Body of pancreas (tissue), 4 donors: ENCODE results near the gene LRIG1. TPM values are rescaled to one million over a fixed set of nuclear protein-coding genes. Genes with fewer than 3 reads are reported as not detected.

Experiments used
- ATAC-seq: fragments of 150-250 bp; one replicate; pipeline ENCODE4 v1.9.1; 2016
- DNase-seq, 4 donors: peaks; one replicate each; pipeline ENCODE4 v3.0.0-alpha.2; 2019
- H3K27ac ChIP-seq, 4 donors: fragments of 200-600 bp; sonication (generic); 1 replicate in 3 of 4; 2 replicates in 1 of 4; pipeline versions ENCODE4 v1.5.1 to v1.6.1; 2016 to 2019; ENCODE audit warnings: mild to moderate bottlenecking in 1 of 4, mixed read lengths in 1 of 4, moderate library complexity in 1 of 4
- H3K27me3 ChIP-seq, 2 donors: fragments of 200-600 bp; sonication (generic); one replicate each; pipeline ENCODE4 v1.6.0; 2016; ENCODE audit warnings: mild to moderate bottlenecking in 1 of 2
- H3K36me3 ChIP-seq, 2 donors: fragments of 200-600 bp; sonication (generic); replicated peaks in 1 of 2; 2 replicates each; pipeline ENCODE4 v1.5.1; 2016; ENCODE audit warnings: low read depth in 2 of 2; ENCODE audit not compliant: insufficient read depth in 1 of 2
- H3K4me1 ChIP-seq: fragments of 200-600 bp; sonication (generic); one replicate; pipeline ENCODE4 v1.6.0; 2016
- H3K4me3 ChIP-seq, 2 donors: fragments of 200-600 bp; sonication (generic); 1 replicate in 1 of 2; 2 replicates in 1 of 2; pipeline ENCODE4 v1.5.1; 2016 to 2019
- H3K9me3 ChIP-seq, 3 donors: fragments of 200-600 bp; sonication (generic); 1 replicate in 2 of 3; 2 replicates in 1 of 3; pipeline ENCODE4 v1.5.1; 2016
- CTCF ChIP-seq, 7 experiments: fragments of 450-650 bp in 4 of 7; fragments of 200-600 bp in 3 of 7; sonication (generic) in 3 of 7; IDR thresholded peaks; one replicate each; pipeline ENCODE4 v1.5.1; 2016 to 2019; ENCODE audit warnings: antibody characterized with exemption in 7 of 7
- POLR2A ChIP-seq, 3 donors: fragments of 450-650 bp; IDR thresholded peaks; one replicate each; pipeline ENCODE4 v1.6.1; 2016; ENCODE audit warnings: antibody characterized with exemption in 3 of 3, mild to moderate bottlenecking in 2 of 3
- WGBS, 2 donors: methylation state at CpG; one replicate each; pipeline ENCODE4 v1.1.5; 2017; 5-methylcytosine and 5-hydroxymethylcytosine counted together
- intact Hi-C: fragments of 100-400 bp; cut with DNase I; formaldehyde crosslinking; loops from one replicate; pipeline ENCODE4 v1.15.1; 2023
- total RNA-seq, 2 donors: library from RNA; depleted of rRNA; stranded (reverse); fragments of >200 nt; gene quantifications; one replicate each; pipeline ENCODE4 v1.1.0, GENCODE V29; 2016

The LRIG1 gene
- total RNA-seq, 2 donors from 2014 or later: 111 to 114 TPM

DNA sequence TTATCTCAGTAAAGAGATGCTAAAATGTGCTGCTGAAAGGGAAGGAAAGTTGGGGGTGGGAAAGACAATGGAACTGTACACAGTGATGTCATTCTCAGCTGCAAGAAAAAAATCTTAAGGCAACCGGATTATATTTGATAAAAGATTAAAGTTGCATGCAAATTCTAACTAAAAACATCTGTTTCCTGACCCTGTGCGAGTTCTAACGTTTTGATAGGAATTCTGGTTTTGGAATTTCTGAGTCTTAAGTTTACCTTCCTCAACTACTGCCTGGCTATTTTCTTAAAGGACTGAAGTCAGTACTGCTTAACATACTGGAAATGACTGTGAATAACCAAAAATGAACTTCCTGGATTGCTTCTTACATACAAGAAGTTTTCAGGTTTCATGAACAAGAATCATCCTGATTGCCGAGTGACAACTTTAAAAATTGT lies 164.5 kb downstream of the LRIG1 start:
- no peak overlapping the region for H3K4me3 ChIP-seq
- H3K27me3 ChIP-seq: no peaks in the 10 kb centered on the region
- intact Hi-C loops: no loop called here
- TF ChIP-seq CTCF (IDR thresholded peaks at IDR 0.05) (no peak), POLR2A (IDR thresholded peaks at IDR 0.05) (no peak)
- H3K36me3 ChIP-seq: no peaks in the 10 kb centered on the region
- ATAC-seq: no peak
- WGBS, 2 donors: 27 to 29% methylated on average over 4 of the region's 4 CpGs
- DNase-seq: no peak
- no peaks in the 10 kb centered on the region for H3K9me3 ChIP-seq
- H3K4me1 ChIP-seq: peaks cover 5% of the 10 kb centered on the region
- H3K27ac ChIP-seq: no peak overlapping the region

- H3K4me3 ChIP-seq: no peak overlapping the region
- ATAC-seq: no peak
- no peaks in the 10 kb centered on the region for H3K27me3 ChIP-seq
- no peak for DNase-seq
- no peaks in the 10 kb centered on the region for H3K9me3 ChIP-seq
- intact Hi-C loops: no loop called here
- WGBS, 2 donors: 95 to 98% methylated on average over 2 of the region's 2 CpGs
- no peaks in the 10 kb centered on the region for H3K36me3 ChIP-seq
- no peak overlapping the region for H3K27ac ChIP-seq
- H3K4me1 ChIP-seq: peaks cover 5% of the 10 kb centered on the region
- no peak for TF ChIP-seq CTCF (IDR thresholded peaks at IDR 0.05)
- no peak for TF ChIP-seq POLR2A (IDR thresholded peaks at IDR 0.05)
These were observed 165.2 kb downstream of the LRIG1 start for GRCh38 chr3:66335671-66336070.
